GM19035 (cell line): ENCODE data around the gene OR51I2.

Experiments
- ATAC-seq: cut with Tn5 transposase; IDR thresholded peaks from one replicate; pipeline ENCODE4 v1.9.1; 2021; ENCODE audit not compliant: unreplicated experiment

Gene OR51I2

DNA sequence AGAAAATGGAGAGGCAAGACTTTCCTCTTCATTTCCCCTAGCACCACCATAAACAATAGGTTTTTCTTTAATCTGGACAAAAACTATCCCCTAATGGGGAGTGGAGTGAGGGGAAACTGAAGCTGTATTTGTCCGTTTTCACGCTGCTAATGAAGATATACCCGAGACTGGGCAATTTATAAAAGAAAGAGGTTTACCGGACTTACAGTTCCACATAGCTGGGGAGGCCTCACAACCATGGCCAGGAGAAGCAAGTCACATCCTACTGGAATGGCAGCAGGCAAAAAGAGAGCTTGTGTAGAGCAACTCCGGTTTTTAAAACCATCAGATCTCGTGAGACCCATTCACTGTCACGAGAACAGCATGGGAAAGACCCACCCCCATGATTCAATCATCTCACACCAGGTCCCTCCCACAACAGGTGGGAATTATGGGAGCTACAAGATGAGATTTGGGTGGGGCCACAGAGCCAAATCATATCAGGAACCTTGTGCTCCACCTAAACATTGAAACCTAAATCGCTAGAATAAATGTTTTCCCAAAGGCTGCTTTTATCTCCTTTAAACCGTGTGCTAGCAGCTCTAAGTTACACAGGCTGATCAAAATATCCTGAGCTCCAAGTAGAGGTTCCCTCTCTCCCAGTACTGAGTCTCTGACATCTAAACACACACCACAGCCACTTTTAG lies 56.4 kb downstream of the OR51I2 start:
- no peak for ATAC-seq
